GM12873 (cell line): ENCODE measurements around the gene AGPAT1.

Experiments
- TF ChIP-seq, protein P1 (sequence below): IDR thresholded peaks from 2 replicates; pipeline ENCODE4 v1.5.1; 2012; ENCODE audit warnings: low read depth, mild to moderate bottlenecking, moderate library complexity, low read length, control low read depth; ENCODE audit not compliant: insufficient read depth; ENCODE audit errors: missing control alignments

AGPAT1 gene, protein sequence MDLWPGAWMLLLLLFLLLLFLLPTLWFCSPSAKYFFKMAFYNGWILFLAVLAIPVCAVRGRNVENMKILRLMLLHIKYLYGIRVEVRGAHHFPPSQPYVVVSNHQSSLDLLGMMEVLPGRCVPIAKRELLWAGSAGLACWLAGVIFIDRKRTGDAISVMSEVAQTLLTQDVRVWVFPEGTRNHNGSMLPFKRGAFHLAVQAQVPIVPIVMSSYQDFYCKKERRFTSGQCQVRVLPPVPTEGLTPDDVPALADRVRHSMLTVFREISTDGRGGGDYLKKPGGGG

GRCh38 chr6:32175711-32176475 is at the start of gene AGPAT1:
Gene AGPAT1, minus strand, starts transcription at chr6:32176084. Its CDS starts 4,588 bp downstream, at chr6:32171496.
- TF ChIP-seq, protein P1, sequence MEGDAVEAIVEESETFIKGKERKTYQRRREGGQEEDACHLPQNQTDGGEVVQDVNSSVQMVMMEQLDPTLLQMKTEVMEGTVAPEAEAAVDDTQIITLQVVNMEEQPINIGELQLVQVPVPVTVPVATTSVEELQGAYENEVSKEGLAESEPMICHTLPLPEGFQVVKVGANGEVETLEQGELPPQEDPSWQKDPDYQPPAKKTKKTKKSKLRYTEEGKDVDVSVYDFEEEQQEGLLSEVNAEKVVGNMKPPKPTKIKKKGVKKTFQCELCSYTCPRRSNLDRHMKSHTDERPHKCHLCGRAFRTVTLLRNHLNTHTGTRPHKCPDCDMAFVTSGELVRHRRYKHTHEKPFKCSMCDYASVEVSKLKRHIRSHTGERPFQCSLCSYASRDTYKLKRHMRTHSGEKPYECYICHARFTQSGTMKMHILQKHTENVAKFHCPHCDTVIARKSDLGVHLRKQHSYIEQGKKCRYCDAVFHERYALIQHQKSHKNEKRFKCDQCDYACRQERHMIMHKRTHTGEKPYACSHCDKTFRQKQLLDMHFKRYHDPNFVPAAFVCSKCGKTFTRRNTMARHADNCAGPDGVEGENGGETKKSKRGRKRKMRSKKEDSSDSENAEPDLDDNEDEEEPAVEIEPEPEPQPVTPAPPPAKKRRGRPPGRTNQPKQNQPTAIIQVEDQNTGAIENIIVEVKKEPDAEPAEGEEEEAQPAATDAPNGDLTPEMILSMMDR = no peak

GRCh38 chr6:32224696-32225095 is 48.8 kb upstream of the AGPAT1 start:
- TF ChIP-seq, protein P1 = no peak

DNA sequence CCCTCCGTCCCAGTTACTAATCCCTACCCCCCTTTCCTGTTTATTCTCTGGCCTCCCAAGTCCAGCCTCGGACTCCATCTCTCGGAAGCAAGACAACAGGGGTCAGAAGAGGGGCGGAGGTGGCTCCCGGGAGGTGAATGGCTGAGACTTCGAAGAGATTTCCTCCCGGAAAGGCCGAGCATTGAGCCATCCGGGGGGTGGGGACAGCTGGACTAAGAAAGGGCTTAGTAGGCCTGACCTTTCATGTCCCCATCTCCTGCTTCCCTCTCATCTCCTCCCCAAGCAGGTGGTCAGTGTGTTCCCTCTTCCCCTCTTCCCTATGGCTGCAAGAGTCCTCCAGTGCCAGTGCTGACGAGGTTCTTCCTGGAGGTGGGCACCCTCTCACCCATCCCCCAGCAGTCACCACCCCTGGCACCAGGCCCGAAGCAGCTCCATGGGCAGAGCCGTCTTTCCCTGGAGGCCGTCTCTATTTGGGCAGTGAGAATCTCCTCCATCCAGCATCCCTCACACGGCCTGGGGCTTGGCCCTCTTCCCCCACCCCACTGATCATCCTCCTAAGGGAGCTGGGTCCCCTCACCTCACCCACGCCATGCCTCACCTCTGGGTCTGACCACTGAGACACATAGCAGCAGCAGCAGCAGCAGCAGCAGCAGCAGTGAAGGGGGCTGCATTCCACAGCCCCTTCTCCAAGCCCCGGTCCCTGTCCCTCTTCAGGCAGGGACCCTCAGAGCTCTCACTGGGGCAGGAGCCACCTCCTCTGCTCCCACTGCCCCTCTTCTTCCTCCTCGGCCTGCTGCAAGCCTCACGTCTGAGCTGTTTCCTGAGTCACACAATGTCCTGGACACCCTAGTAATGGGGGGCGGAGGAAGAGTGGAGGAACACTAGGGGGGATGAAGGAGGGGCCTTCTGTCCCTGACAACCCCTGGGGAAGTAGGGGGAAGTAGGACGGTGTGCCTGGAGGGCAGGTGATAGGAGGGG is 47.7 kb upstream of the AGPAT1 start, which contains the start of gene NOTCH4:
Gene NOTCH4, minus strand, starts transcription at position 810 of the 978 bp plus-strand sequence. Its CDS starts 139 bp downstream, at position 671.
- TF ChIP-seq, protein P1 = no peak

- TF ChIP-seq, protein P1 = no peak
These were observed 46.7 kb upstream of the AGPAT1 start for GRCh38 chr6:32222333-32223230.

- TF ChIP-seq, protein P1 = no peak
These were observed 44.1 kb upstream of the AGPAT1 start for GRCh38 chr6:32220021-32220420.

DNA sequence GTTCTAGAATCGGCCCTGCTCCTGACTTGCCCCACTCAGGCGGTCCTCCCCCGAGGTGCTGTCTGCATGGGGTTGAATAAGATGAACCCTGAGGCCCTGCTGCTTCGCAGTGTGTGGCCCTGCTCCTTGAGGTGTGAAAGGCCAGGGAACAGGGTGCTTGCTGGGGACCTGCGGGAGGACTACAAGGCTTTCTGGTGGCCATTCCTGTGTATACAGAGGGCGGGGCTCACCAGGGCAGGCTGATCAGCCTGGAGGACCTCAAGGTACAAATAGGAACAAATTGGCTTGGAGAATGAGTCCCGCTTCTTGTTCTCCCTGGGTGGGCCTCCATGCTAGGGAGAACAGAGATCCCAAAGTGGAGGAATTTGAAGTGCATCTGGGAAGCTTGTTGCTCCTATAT is 42.3 kb upstream of the AGPAT1 start:
- TF ChIP-seq, protein P1 = no peak
